Left forelimb (tissue), 1 donor: Measurements from ENCODE around the gene NPIPB8.
A peak's percentile ranks its signal among the peaks of the same experiment; 100 is the strongest.
"Not testable (repeated sequence)": the region's sequence is repeated elsewhere in the genome, so short reads cannot be mapped to it uniquely, and the experiment has no call there.

Experiments
- DNase-seq: peaks from one replicate; pipeline ENCODE4 v3.0.0-alpha.2; 2018; ENCODE audit warnings: low spot score

The NPIPB8 gene

DNA sequence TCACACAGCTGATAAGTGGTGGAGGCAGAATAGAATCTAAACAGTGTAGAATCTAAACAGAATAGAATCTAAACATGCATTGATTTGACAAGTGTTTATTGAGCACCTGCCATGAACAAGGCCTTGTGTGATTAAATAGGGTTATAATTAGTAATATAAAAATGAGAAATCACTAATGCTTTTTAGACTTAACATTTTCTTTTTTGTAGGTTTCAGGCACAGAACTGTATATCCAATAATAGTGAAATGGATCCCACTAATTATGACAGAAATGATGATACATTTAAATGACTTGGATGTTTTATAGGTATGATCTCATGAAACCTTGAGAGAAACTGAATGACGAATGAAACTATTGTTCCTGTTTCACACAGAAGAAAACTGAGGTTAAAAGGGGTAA is at the start of gene NPIPB8:
NPIPB8 (plus strand) TSS at position 301 of the 400 bp plus-strand sequence. CDS start 296 bp downstream, outside the sequence.
- DNase-seq, result not testable (repeated sequence)

DNA sequence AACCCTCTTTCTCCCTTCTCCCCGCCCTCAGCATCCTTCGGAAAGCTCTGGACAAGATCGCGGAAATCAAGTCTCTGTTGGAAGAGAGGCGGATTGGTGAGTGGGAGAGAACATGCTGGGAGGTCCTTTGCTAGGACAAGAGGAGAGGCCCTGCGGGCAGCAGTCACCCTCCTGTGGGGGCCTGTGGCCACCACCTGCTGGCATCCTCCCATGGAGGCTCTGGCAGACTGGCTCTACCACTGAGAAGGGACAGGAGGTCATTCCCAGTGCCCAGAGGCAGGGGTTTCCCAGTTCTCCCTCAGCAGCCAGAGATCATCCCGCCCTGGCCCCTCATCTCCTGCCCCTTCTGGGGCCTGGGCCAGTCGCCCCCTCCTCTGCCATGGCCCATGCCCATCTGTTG is 48.8 kb upstream of the NPIPB8 start:
- no peak for DNase-seq

GRCh38 chr16:28589930-28590329 is 47.9 kb upstream of the NPIPB8 start:
- DNase-seq, result no peak

DNA sequence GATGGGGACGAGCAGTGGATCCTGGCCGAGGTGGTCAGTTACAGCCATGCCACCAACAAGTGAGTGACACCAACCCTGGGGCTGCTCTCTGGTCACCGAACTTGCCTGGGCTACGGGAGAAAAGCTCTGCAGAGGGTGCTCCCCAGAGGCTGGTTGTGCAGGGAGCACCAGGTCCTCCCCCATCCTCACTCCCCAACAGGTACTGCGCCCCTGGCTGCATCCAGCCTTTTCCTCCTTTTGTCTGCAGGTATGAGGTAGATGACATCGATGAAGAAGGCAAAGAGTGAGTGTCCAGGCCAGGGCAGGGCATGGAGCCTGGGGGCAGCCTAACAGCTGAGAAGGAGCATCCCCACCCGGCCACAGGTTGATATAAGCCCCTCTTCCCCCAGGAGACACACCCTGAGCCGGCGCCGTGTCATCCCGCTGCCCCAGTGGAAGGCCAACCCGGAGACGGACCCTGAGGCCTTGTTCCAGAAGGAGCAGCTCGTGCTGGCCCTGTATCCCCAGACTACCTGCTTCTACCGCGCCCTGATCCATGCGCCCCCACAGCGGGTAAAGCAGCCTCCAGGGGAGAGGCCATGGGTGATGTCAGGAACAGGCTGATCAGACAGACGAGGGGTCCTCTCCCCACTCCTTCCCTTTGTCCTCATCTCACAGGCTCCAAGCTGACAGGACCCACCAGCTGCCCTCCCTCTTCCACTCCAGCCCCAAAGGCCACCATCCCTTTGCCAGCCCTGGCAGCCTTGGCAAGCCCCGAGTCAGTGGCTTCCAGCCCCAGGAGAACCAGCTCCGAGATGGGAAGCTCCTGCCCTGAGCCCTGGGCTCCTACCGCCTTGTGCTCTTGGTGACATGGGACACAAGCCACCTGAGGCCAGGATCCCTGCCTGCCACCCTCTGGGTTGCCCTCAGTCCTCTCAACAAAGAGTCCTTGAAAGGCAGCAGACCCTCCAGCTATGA is 47.2 kb upstream of the NPIPB8 start:
- no peak for DNase-seq

- no peak for DNase-seq
Observed at GRCh38 chr16:28591355-28591754, 46.5 kb upstream of the NPIPB8 start.

DNA sequence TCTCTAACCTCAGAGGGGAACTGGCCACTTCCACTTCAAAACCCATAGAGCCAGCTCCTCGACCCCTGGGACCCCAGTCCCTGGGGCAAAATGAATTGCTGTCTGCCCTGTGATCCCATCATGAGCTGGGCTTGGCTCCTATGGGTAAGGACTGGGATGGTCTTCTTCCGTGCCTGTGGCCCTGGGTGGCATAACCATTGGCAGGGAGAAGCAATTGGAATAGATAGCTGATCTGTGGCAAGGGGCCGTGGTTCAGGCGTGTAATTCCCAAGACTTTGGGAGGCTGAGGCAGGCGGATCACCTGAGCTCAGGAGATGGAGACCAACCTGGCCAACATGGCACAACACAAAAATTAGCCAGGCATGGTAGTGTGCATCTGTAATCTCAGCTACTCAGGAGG is 45.4 kb upstream of the NPIPB8 start:
- DNase-seq, result no peak

DNA sequence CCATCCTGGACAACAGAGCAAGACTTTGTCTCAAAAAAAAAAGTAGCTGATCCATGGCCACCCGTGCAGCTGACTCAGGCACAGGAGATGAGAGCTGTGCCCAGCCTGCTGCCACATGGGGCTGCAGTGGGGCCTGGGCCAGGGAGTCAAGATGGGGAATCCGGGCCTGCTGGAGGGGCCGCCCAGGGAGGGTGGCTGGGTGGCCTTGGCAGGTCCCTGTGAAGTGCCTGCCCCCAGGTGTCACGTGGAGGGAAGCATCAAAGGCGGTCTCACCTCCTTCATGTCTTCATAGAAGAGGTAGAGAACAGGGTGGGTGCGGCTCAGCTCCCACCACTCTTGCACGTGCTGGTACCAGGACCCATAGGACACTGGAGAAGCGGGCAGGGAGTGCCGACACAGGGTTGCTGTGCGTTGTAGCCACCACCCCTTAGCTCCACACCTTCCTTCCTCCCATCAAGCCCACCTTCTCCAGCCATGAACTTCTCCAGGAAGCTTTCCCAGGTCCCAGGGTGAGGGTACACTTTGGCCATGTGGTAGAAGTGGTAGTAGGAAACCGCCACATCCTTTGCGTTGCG is 44.8 kb upstream of the NPIPB8 start:
- DNase-seq, result no peak

DNA sequence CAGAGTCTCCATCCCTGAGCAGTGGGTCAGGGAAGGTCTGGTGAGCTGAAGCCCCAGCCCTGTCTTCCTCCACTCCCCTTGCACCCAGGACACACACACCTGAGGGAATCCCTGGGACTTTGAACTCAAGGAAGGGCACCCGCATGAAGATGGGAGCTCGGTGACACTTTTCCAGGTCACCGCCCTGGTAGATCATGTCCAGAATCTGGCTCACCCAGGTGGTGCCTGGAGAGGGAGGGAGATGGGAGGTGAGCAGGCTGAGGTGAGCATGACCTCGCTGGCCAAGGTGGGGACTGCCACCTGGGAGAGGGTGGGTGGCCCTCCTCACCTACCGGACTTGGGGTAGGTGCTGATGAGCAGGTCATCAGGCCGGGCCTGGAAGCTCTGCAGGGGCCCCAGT is 42.4 kb upstream of the NPIPB8 start:
- not testable (repeated sequence) for DNase-seq

DNA sequence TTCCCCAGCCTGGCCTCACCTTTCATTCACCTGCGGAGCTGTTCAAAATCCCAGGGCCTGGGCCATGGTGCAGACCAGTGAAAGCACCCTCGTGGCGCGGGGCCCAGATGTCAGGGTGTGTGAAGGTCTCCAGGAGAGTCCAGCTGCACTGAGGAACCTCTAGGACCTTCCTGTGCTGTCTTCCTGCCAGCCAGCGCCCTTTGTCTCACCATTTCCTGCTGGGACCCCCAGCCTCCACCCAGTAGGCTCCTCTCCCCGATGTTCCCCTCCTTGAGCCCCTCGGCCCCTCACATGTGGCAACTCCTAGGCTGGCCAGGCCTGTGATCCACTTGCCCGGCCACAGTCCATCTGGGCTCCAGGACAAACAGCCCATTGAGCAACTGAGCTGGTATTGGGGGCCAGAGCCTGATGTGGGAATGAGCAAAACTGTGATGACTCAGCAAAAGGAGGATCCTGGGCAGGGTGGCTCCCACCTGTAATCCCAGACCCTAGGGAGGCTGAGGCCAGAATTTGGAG is 41.7 kb upstream of the NPIPB8 start:
- no peak for DNase-seq

- no peak for DNase-seq
Observed at GRCh38 chr16:28596840-28597691, 40.8 kb upstream of the NPIPB8 start, which contains the start of gene SULT1A2. TSS of gene SULT1A2 (minus strand) at chr16:28597050. CDS start at chr16:28595930, 1,120 bp downstream.

GRCh38 chr16:28597692-28598261 is 40.1 kb upstream of the NPIPB8 start:
- no peak for DNase-seq

DNA sequence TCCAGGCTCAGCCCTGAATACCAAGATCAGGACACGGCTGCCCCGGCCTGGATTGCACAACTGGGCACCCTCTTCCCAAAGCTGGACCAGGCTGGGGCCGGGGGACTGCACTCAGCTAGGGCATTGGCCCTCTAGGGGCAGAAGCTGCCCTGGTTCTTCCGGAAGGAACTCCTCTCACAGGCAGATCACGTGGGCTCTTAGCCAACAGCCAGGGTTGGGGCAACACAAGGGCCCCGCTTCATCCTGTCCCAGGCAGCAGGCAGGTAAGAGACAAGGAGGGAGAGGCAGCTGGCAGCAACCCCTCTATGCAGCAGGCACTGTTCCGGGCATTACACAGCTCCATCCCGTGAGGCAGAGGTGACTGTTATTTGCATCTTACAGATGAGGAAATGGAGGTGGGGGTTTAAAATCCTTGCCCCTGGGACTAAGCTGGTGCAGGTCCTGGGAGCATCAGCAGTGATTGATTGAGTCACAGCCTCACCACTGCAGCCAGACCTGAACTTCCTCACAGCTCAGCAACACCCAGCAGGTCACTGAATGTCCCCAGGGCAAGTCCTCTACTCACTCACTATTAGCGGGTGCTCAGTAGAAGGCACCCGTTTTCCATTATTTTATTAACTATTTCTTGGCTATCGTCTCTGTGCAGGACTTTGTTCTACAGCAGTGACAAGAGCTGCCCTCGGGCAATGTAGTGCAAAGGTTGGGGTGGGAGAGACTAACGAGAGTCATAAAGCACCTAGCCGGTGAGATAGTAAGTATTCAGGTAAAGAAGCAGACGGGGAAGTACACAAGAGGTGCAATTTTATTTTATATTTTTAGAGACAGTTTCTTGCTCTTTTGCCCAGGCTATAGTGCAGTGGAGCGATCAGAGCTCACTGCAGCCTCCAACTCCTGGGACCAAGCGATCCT is 38.2 kb upstream of the NPIPB8 start:
- DNase-seq, result not testable (repeated sequence)

GRCh38 chr16:28600965-28601364 is 36.9 kb upstream of the NPIPB8 start:
- peak; percentile 12 for DNase-seq

DNA sequence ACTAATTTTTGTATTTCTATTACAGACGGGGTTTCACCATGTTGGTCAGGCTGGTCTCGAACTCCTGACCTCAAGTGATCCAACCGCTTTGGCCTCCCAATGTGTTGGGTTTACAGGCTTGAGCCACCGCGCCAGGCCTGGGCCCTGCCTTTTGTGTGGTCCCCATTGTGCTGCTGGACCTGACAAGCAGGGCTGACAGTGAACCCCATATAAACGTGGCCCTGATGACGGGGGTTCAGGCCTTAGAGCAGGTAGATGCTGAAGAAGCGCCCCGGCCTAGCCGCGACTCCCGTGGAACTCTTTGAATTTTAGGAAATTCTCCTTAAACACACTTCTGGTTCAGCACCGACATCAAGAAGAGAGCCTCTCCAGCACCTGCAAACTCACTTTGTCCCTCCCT is 36.3 kb upstream of the NPIPB8 start:
- DNase-seq, result not testable (repeated sequence)

DNA sequence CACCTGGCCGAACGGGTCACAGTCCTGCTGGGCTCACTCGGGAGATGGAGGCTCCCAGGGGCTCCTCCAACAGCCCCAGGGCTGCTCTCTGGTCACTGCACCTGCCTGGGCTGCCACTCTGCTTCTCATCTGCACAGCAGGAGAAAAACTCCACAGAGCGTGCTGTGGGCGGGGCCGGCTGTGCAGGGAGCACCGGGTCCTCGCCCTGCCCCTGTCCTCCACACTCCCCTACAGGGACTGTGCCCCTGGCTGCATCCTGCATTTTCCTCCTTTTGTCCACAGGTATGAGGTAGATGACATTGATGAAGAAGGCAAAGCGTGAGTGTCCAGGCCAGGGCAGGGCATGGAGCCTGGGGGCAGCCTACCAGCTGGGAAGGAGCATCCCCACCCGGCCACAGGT is 35.8 kb upstream of the NPIPB8 start:
- DNase-seq, result not testable (repeated sequence)

GRCh38 chr16:28602529-28602928 is 35.3 kb upstream of the NPIPB8 start:
- no peak for DNase-seq

GRCh38 chr16:28603381-28604185 is 34.3 kb upstream of the NPIPB8 start:
- DNase-seq, result peak; percentile 63

- DNase-seq, result no peak
Observed at GRCh38 chr16:28604186-28604565, 33.7 kb upstream of the NPIPB8 start.

- DNase-seq, result peak; percentile 38
Observed at GRCh38 chr16:28606291-28607115, 31.4 kb upstream of the NPIPB8 start.
